ENCODE data around the gene SLC6A6. TPM values are rescaled to one million over a fixed set of nuclear protein-coding genes. Genes with fewer than 3 reads are reported as not detected.
"Not testable (repeated sequence)": the region's sequence is repeated elsewhere in the genome, so short reads cannot be mapped to it uniquely, and the experiment has no call there.

Gene SLC6A6
- polyA plus RNA-seq, 3 donors = 1.5 to 11.7 (median 3.8) TPM

GRCh38 chr3:14428087-14429033 lies 26.0 kb downstream of the SLC6A6 start:
- no peak overlapping the region for H3K27ac ChIP-seq (ENCODE audit: low read depth, low read length)
- 90 to 97% (median 93%) methylated on average over 7 of the region's 7 CpGs for WGBS, 3 donors

GRCh38 chr3:14429237-14429636 lies 26.8 kb downstream of the SLC6A6 start:
- 67 to 83% (median 77%) methylated on average over 5 of the region's 5 CpGs for WGBS, 3 donors

GRCh38 chr3:14429640-14430039 lies 27.2 kb downstream of the SLC6A6 start:
- H3K27ac ChIP-seq (ENCODE audit: low read depth, low read length) = no peak overlapping the region
- 84 to 94% (median 94%) methylated on average over 4 of the region's 4 CpGs for WGBS, 3 donors

More at GRCh38 chr3:14429237-14429636, 26.8 kb downstream of the SLC6A6 start:
- H3K27ac ChIP-seq (ENCODE audit: low read depth, low read length) = no peak overlapping the region

- no peak overlapping the region for H3K27ac ChIP-seq (ENCODE audit: low read depth, low read length)
- WGBS, 3 donors = 72 to 90% (median 80%) methylated on average over 5 of the region's 5 CpGs
These were observed 27.6 kb downstream of the SLC6A6 start for GRCh38 chr3:14430053-14430452.

GRCh38 chr3:14430706-14431451 lies 28.5 kb downstream of the SLC6A6 start:
- 71 to 82% (median 74%) methylated on average over 12 of the region's 12 CpGs for WGBS, 3 donors
- peak overlapping the region; percentile 40 for H3K27ac ChIP-seq (ENCODE audit: low read depth, low read length)

- H3K27ac ChIP-seq (ENCODE audit: low read depth, low read length) = peak overlapping the region; percentile 40
- 44 to 75% (median 50%) methylated on average over 10 of the region's 10 CpGs for WGBS, 3 donors
These were observed 29.1 kb downstream of the SLC6A6 start for GRCh38 chr3:14431452-14431916.

- WGBS, 3 donors = 34 to 66% (median 39%) methylated on average over 14 of the region's 14 CpGs
- no peak overlapping the region for H3K27ac ChIP-seq (ENCODE audit: low read depth, low read length)
These were observed 29.8 kb downstream of the SLC6A6 start for GRCh38 chr3:14431917-14432834.

- H3K27ac ChIP-seq (ENCODE audit: low read depth, low read length) = no peak overlapping the region
- 82 to 90% (median 88%) methylated on average over 8 of the region's 8 CpGs for WGBS, 3 donors
These were observed 30.7 kb downstream of the SLC6A6 start for GRCh38 chr3:14433106-14433505.

GRCh38 chr3:14434126-14434497 lies 31.7 kb downstream of the SLC6A6 start:
- peak overlapping the region; percentile 59 for H3K27ac ChIP-seq (ENCODE audit: low read depth, low read length)
- WGBS, 3 donors = 39 to 64% (median 50%) methylated on average over 4 of the region's 4 CpGs

- WGBS, 3 donors = 39 to 57% (median 43%) methylated on average over 12 of the region's 12 CpGs
These were observed 32.2 kb downstream of the SLC6A6 start for GRCh38 chr3:14434498-14435151.

GRCh38 chr3:14435175-14436014 lies 33.0 kb downstream of the SLC6A6 start:
- no peak overlapping the region for H3K27ac ChIP-seq (ENCODE audit: low read depth, low read length)
- WGBS, 3 donors = 63 to 80% (median 75%) methylated on average over 18 of the region's 18 CpGs

More at GRCh38 chr3:14434498-14435151, 32.2 kb downstream of the SLC6A6 start:
- H3K27ac ChIP-seq (ENCODE audit: low read depth, low read length) = peak overlapping the region; percentile 59

- no peak overlapping the region for H3K27ac ChIP-seq (ENCODE audit: low read depth, low read length)
These were observed 34.5 kb downstream of the SLC6A6 start for GRCh38 chr3:14436954-14437281.

GRCh38 chr3:14437705-14438104 lies 35.3 kb downstream of the SLC6A6 start:
- WGBS, 3 donors = 83 to 93% (median 88%) methylated on average over 7 to 8 of the region's 8 CpGs
- H3K27ac ChIP-seq (ENCODE audit: low read depth, low read length) = not testable (repeated sequence)

- 93 to 97% (median 95%) methylated on average over 3 of the region's 3 CpGs for WGBS, 3 donors
- H3K27ac ChIP-seq (ENCODE audit: low read depth, low read length) = no peak overlapping the region
These were observed 35.9 kb downstream of the SLC6A6 start for GRCh38 chr3:14438262-14438661.

GRCh38 chr3:14438929-14439328 lies 36.5 kb downstream of the SLC6A6 start:
- 52 to 55% (median 54%) methylated on average over 6 of the region's 6 CpGs for WGBS, 3 donors
- no peak overlapping the region for H3K27ac ChIP-seq (ENCODE audit: low read depth, low read length)

GRCh38 chr3:14439501-14440167 lies 37.2 kb downstream of the SLC6A6 start:
- 16 to 23% (median 22%) methylated on average over 13 of the region's 13 CpGs for WGBS, 3 donors

GRCh38 chr3:14440168-14440518 lies 37.7 kb downstream of the SLC6A6 start:
- H3K27ac ChIP-seq (ENCODE audit: low read depth, low read length) = no peak overlapping the region
- 37 to 65% (median 63%) methylated on average over 3 of the region's 3 CpGs for WGBS, 3 donors

More at GRCh38 chr3:14439501-14440167, 37.2 kb downstream of the SLC6A6 start:
- H3K27ac ChIP-seq (ENCODE audit: low read depth, low read length) = no peak overlapping the region
